ENCODE measurements around the gene TSC1.

DNA sequence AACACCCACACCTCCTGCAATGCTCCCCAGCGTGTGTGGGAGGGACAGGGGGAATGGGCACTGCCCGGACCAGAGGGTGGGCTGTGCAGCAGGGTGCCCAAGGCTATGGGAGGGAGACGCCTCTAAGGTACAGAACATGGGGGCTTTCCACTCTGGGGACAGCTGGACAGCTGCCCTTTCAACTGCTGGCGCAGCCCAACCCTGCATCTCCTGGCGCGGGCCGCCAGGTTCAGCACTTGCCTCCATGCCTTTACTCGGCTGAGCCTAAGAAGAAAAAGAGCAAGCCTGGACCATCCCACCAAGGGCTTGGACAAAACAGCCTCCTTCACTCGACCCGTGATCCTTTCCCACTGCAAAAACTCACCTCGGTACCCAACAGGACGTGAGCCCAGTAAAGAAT, 81.3 kb downstream of the TSC1 start:
- TF ChIP-seq, protein P1, sequence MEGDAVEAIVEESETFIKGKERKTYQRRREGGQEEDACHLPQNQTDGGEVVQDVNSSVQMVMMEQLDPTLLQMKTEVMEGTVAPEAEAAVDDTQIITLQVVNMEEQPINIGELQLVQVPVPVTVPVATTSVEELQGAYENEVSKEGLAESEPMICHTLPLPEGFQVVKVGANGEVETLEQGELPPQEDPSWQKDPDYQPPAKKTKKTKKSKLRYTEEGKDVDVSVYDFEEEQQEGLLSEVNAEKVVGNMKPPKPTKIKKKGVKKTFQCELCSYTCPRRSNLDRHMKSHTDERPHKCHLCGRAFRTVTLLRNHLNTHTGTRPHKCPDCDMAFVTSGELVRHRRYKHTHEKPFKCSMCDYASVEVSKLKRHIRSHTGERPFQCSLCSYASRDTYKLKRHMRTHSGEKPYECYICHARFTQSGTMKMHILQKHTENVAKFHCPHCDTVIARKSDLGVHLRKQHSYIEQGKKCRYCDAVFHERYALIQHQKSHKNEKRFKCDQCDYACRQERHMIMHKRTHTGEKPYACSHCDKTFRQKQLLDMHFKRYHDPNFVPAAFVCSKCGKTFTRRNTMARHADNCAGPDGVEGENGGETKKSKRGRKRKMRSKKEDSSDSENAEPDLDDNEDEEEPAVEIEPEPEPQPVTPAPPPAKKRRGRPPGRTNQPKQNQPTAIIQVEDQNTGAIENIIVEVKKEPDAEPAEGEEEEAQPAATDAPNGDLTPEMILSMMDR (conservative IDR thresholded peaks at IDR 0.05; ENCODE audit: low read length), result no peak
- no peak for TF ChIP-seq EZH2phosphoT487 (IDR thresholded peaks at IDR 0.05; ENCODE audit: borderline replicate concordance, low read depth, low read length)

All from OCI-LY7 (cell line).